ENCODE measurements around the gene AGAP2. TPM values are rescaled to one million over a fixed set of nuclear protein-coding genes. Genes with fewer than 3 reads are reported as not detected.

Gene AGAP2
- polyA plus RNA-seq, 2 of the 4 experiments (the other 2 are of a cell fraction), result 0.26 to 0.45 TPM

DNA sequence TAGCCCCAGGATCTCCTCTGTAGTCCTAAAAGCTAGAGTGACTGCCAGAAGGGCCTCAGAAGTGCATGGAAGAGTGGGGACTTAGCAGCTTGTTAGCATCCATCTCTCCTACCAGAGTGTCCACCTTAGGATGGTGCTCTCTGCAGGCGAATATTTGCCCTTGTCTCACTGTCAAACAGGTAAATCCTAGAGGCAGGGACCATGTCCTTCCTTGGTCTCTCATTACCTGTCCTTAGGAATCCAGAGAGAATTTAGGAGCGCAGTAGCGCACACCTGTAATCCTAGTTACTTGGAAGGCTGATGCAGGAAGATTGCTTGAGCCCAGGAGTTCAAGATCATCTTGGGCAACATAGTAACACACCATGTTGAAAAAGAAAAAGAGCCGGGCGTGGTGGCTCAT lies 21.4 kb downstream of the AGAP2 start:
- 94% methylated on average over 5 of the region's 5 CpGs for WGBS (ENCODE audit: missing lambda C conversion rate)
- POLR2A ChIA-PET, result no interaction called here

DNA sequence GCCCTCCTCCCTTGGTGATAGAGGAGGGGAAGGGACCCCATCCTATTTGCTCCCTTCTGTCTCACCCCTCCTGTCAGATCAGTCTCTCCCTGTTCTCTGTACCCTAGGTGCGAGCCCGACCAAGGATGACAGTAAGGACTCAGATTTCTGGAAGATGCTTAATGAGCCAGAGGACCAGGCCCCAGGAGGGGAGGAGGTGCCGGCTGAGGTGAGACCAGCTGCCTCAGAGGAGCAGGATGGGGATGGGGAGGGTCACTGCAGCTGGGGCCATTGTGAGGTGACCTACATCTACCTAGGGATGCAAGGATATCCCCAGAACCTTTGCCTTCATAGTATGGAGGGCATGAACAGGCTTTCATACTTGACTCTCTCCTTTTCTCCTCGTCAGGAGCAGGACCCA lies 22.2 kb downstream of the AGAP2 start:
- DNase-seq (ENCODE audit: low read depth in 1 of 2, low spot score in 1 of 2) (no peak), ATAC-seq (no peak), FAIRE-seq (no peak)
- no peaks in the 10 kb centered on the region for H3K9me3 ChIP-seq
- no peak overlapping the region for H3K4me3 ChIP-seq
- 93% methylated on average over 4 of the region's 4 CpGs for WGBS (ENCODE audit: missing lambda C conversion rate)
- H3K4me2 ChIP-seq, result no peak overlapping the region
- ChIA-PET POLR2A (no interaction called here), CTCF (interaction anchor here (0.9 to 2.9 kb wide), 5 partner anchors 10 to 24 kb away, joined by 3 to 23 read pairs (median 3); no protein-coding TSS in a partner anchor)
- H3K27ac ChIP-seq, result no peak overlapping the region
- TF ChIP-seq CHD4 (IDR thresholded peaks at IDR 0.05; ENCODE audit: borderline replicate concordance), result no peak
- TF ChIP-seq, protein P1, sequence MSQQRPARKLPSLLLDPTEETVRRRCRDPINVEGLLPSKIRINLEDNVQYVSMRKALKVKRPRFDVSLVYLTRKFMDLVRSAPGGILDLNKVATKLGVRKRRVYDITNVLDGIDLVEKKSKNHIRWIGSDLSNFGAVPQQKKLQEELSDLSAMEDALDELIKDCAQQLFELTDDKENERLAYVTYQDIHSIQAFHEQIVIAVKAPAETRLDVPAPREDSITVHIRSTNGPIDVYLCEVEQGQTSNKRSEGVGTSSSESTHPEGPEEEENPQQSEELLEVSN (IDR thresholded peaks at IDR 0.05; ENCODE audit: borderline replicate concordance, low read depth), result no peak
- TF ChIP-seq CBX2 (IDR thresholded peaks at IDR 0.05; ENCODE audit: borderline replicate concordance, low read depth), result no peak
- no peak for TF ChIP-seq PHF8 (IDR thresholded peaks at IDR 0.05; ENCODE audit: borderline replicate concordance, low read depth)
- H3K4me1 ChIP-seq, result no peaks in the 10 kb centered on the region

More for the DNA sequence above, 21.4 kb downstream of the AGAP2 start:
- no peak overlapping the region for H3K27ac ChIP-seq
- H3K4me2 ChIP-seq, result no peak overlapping the region
- H3K4me1 ChIP-seq, result no peaks in the 10 kb centered on the region
- CTCF ChIA-PET, result interaction anchor here (0.6 to 13.8 kb wide), 5 partner anchors 9 to 134 kb away, joined by 3 to 242 read pairs (median 5); partner anchors contain the start of gene AGAP2
- DNase-seq (ENCODE audit: low read depth in 1 of 2, low spot score in 1 of 2) (no peak), ATAC-seq (no peak), FAIRE-seq (no peak)
- no peak overlapping the region for H3K4me3 ChIP-seq
- H3K9me3 ChIP-seq, result no peaks in the 10 kb centered on the region
- TF ChIP-seq FOSL2 (IDR thresholded peaks at IDR 0.05), result no peak
- no peak for TF ChIP-seq FOSL2 (CRISPR knock-in tag; IDR thresholded peaks at IDR 0.05)
- TF ChIP-seq MAZ (IDR thresholded peaks at IDR 0.05; ENCODE audit: borderline replicate concordance, low read depth, low read length), result no peak
- TF ChIP-seq RNF2 (IDR thresholded peaks at IDR 0.05; ENCODE audit: borderline replicate concordance, low read depth), result no peak
- TF ChIP-seq RAD21 (conservative IDR thresholded peaks at IDR 0.05 in 1 of 2, IDR thresholded peaks at IDR 0.05 in 1 of 2), result no peak
- no peak for TF ChIP-seq POLR2AphosphoS2 (conservative IDR thresholded peaks at IDR 0.05; ENCODE audit: low read length)
- TF ChIP-seq, protein P2, sequence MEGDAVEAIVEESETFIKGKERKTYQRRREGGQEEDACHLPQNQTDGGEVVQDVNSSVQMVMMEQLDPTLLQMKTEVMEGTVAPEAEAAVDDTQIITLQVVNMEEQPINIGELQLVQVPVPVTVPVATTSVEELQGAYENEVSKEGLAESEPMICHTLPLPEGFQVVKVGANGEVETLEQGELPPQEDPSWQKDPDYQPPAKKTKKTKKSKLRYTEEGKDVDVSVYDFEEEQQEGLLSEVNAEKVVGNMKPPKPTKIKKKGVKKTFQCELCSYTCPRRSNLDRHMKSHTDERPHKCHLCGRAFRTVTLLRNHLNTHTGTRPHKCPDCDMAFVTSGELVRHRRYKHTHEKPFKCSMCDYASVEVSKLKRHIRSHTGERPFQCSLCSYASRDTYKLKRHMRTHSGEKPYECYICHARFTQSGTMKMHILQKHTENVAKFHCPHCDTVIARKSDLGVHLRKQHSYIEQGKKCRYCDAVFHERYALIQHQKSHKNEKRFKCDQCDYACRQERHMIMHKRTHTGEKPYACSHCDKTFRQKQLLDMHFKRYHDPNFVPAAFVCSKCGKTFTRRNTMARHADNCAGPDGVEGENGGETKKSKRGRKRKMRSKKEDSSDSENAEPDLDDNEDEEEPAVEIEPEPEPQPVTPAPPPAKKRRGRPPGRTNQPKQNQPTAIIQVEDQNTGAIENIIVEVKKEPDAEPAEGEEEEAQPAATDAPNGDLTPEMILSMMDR (IDR thresholded peaks at IDR 0.05), result no peak
- TF ChIP-seq RARB (CRISPR knock-in tag; IDR thresholded peaks at IDR 0.05), result no peak
- TF ChIP-seq EHF (CRISPR knock-in tag; IDR thresholded peaks at IDR 0.05), result no peak
- TF ChIP-seq, protein P1 (IDR thresholded peaks at IDR 0.05; ENCODE audit: borderline replicate concordance, low read depth), result no peak
- TF ChIP-seq, protein P3, sequence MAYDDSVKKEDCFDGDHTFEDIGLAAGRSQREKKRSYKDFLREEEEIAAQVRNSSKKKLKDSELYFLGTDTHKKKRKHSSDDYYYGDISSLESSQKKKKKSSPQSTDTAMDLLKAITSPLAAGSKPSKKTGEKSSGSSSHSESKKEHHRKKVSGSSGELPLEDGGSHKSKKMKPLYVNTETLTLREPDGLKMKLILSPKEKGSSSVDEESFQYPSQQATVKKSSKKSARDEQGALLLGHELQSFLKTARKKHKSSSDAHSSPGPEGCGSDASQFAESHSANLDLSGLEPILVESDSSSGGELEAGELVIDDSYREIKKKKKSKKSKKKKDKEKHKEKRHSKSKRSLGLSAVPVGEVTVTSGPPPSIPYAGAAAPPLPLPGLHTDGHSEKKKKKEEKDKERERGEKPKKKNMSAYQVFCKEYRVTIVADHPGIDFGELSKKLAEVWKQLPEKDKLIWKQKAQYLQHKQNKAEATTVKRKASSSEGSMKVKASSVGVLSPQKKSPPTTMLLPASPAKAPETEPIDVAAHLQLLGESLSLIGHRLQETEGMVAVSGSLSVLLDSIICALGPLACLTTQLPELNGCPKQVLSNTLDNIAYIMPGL (CRISPR knock-in tag; IDR thresholded peaks at IDR 0.05; ENCODE audit: borderline replicate concordance), result no peak
- no peak for TF ChIP-seq BHLHE40 (IDR thresholded peaks at IDR 0.05; ENCODE audit: low read depth, low read length)
- TF ChIP-seq, protein P4, sequence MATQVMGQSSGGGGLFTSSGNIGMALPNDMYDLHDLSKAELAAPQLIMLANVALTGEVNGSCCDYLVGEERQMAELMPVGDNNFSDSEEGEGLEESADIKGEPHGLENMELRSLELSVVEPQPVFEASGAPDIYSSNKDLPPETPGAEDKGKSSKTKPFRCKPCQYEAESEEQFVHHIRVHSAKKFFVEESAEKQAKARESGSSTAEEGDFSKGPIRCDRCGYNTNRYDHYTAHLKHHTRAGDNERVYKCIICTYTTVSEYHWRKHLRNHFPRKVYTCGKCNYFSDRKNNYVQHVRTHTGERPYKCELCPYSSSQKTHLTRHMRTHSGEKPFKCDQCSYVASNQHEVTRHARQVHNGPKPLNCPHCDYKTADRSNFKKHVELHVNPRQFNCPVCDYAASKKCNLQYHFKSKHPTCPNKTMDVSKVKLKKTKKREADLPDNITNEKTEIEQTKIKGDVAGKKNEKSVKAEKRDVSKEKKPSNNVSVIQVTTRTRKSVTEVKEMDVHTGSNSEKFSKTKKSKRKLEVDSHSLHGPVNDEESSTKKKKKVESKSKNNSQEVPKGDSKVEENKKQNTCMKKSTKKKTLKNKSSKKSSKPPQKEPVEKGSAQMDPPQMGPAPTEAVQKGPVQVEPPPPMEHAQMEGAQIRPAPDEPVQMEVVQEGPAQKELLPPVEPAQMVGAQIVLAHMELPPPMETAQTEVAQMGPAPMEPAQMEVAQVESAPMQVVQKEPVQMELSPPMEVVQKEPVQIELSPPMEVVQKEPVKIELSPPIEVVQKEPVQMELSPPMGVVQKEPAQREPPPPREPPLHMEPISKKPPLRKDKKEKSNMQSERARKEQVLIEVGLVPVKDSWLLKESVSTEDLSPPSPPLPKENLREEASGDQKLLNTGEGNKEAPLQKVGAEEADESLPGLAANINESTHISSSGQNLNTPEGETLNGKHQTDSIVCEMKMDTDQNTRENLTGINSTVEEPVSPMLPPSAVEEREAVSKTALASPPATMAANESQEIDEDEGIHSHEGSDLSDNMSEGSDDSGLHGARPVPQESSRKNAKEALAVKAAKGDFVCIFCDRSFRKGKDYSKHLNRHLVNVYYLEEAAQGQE (IDR thresholded peaks at IDR 0.05), result no peak
- TF ChIP-seq TP53 (CRISPR knock-in tag; IDR thresholded peaks at IDR 0.05), result no peak
- no peak for TF ChIP-seq NFE2L2 (conservative IDR thresholded peaks at IDR 0.05; ENCODE audit: low read length)
- TF ChIP-seq KDM5A (IDR thresholded peaks at IDR 0.05), result no peak
- no peak for TF ChIP-seq HOXB13 (CRISPR knock-in tag; IDR thresholded peaks at IDR 0.05; ENCODE audit: low read depth)
- no peak for TF ChIP-seq ZFP36 (IDR thresholded peaks at IDR 0.05; ENCODE audit: borderline replicate concordance, partially characterized antibody)
- no peak for TF ChIP-seq ZSCAN20 (CRISPR knock-in tag; IDR thresholded peaks at IDR 0.05)
- no peak for TF ChIP-seq SMC3 (IDR thresholded peaks at IDR 0.05)
- TF ChIP-seq CHD4 (IDR thresholded peaks at IDR 0.05; ENCODE audit: borderline replicate concordance), result no peak
